Prostate gland (tissue), 2 donors: Measurements from ENCODE around the gene MLX.

Experiments
- CTCF ChIP-seq, 4 experiments: fragments of 200-600 bp in 2 of 4; fragments of 450-650 bp in 2 of 4; sonication (generic) in 2 of 4; IDR thresholded peaks; 1 replicate in 3 of 4; 2 replicates in 1 of 4; pipeline ENCODE4 v1.5.1; 2016 to 2019; ENCODE audit warnings: antibody characterized with exemption in 4 of 4, mild to moderate bottlenecking in 2 of 4, moderate library complexity in 2 of 4
- POLR2A ChIP-seq: fragments of 450-650 bp; IDR thresholded peaks from one replicate; pipeline ENCODE4 v1.6.1; 2016; ENCODE audit warnings: antibody characterized with exemption, mild to moderate bottlenecking
- POLR2AphosphoS5 ChIP-seq: sonication (generic); formaldehyde crosslinking; IDR thresholded peaks from one replicate; pipeline ENCODE4 v1.6.1; 2017; ENCODE audit warnings: antibody characterized with exemption

DNA sequence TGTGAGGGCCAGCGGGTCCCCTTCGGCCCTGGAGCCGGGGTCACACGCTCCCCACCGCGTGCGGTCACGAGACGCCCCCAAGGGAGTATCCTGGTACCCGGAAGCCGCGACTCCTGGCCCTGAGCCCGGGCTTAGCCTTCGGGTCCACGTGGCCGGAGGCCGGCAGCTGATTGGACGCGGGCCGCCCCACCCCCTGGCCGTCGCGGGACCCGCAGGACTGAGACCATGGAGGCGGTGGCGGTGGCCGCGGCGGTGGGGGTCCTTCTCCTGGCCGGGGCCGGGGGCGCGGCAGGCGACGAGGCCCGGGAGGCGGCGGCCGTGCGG is 30.9 kb upstream of the MLX start, which contains the start of gene NAGLU:
- TF ChIP-seq CTCF (IDR thresholded peaks at IDR 0.05) (peak in 1 of 4 experiments; percentile 14), POLR2AphosphoS5 (peak; percentile 93), POLR2A (peak; percentile 58)
